HCT116 (cell line): ENCODE measurements around the gene PHTF1. TPM values are rescaled to one million over a fixed set of nuclear protein-coding genes. Genes with fewer than 3 reads are reported as not detected.

ENCODE experiments used
- ATAC-seq: fragments of 200-7000 bp; cut with Tn5 transposase; 2 replicates; pipeline ENCODE4 v1.9.1; 2020; ENCODE audit warnings: mild to moderate bottlenecking, moderate library complexity
- BruUV-seq: library from RNA; stranded (reverse); fragments of 400-500 nt; replicated peaks from 2 replicates; lab custom pipeline; 2021; lab: Mats Ljungman, UMichigan
- CTCF ChIA-PET: fragments of 300-600 bp; sonication (Branson Sonifier 250); formaldehyde crosslinking; loops from one replicate; lab custom pipeline; 2021; ENCODE audit warnings: antibody characterized with exemption; lab: Charles Lee
- POLR2A ChIA-PET: fragments of 300-600, 350-600 bp; sonication (Branson Sonifier 250); formaldehyde crosslinking; loops from one replicate; lab custom pipeline; 2021; ENCODE audit warnings: antibody characterized with exemption; lab: Charles Lee
- RAD21 ChIA-PET, 2 experiments: fragments of 300-600 bp; sonication (Branson Sonifier 250); formaldehyde crosslinking; loops; one replicate each; lab custom pipeline; 2023; ENCODE audit warnings: low total read pairs in 2 of 2; ENCODE audit not compliant: uncharacterized antibody in 2 of 2, unreplicated experiment in 2 of 2, low non-redundant PET in 1 of 2; lab: Charles Lee
- DNase-seq: peaks from one replicate; pipeline ENCODE4 v3.0.0-alpha.2; 2010; ENCODE audit warnings: low read depth, low spot score
- H2AFZ ChIP-seq: fragments of 200-600 bp; shearing (Covaris generic), sonication (generic); 2 replicates; pipeline ENCODE4 v1.6.1; 2017; ENCODE audit warnings: low read depth, mixed run types, mixed read lengths, antibody characterized with exemption, low read length; ENCODE audit not compliant: poor library complexity, severe bottlenecking
- H3K27ac ChIP-seq: 2 replicates; pipeline ENCODE4 v1.5.1; 2012; ENCODE audit warnings: low read depth, low read length
- H3K27me3 ChIP-seq: fragments of 200-600 bp; sonication (generic); 2 replicates; pipeline ENCODE4 v1.6.1; 2016; ENCODE audit warnings: mixed run types, low read length, mixed read lengths; ENCODE audit not compliant: insufficient read depth
- H3K36me3 ChIP-seq, 2 experiments: fragments of 200-500 bp in 1 of 2; fragments of 200-600 bp in 1 of 2; sonication (Bioruptor generic) in 1 of 2; sonication (generic) in 1 of 2; 2 replicates each; pipeline versions ENCODE4 v1.5.1 to v1.6.1; 2014 to 2016; ENCODE audit warnings: low read length in 2 of 2, inconsistent platforms in 1 of 2, mixed read lengths in 1 of 2, mixed run types in 1 of 2; ENCODE audit not compliant: insufficient read depth in 2 of 2, control insufficient read depth in 1 of 2
- H3K4me1 ChIP-seq, 2 experiments: fragments of 200-600 bp in 1 of 2; sonication (generic) in 1 of 2; 2 replicates each; pipeline versions ENCODE4 v1.5.1 to v1.6.1; 2012 to 2017; ENCODE audit warnings: low read length in 2 of 2, inconsistent platforms in 1 of 2, mild to moderate bottlenecking in 1 of 2, mixed read lengths in 1 of 2, mixed run types in 1 of 2, moderate library complexity in 1 of 2; ENCODE audit not compliant: insufficient read depth in 2 of 2, control insufficient read depth in 1 of 2
- H3K4me2 ChIP-seq: fragments of 200-600 bp; sonication (generic); 2 replicates; pipeline ENCODE4 v1.6.1; 2017; ENCODE audit warnings: mixed run types, low read length, mixed read lengths
- H3K4me3 ChIP-seq, 2 experiments: fragments of 200-600 bp in 1 of 2; sonication (generic) in 1 of 2; replicated peaks in 1 of 2; 2 replicates each; pipeline ENCODE4 v1.5.1; 2011 to 2016; ENCODE audit warnings: low read length in 2 of 2, control low read depth in 1 of 2, low read depth in 1 of 2, mild to moderate bottlenecking in 1 of 2, mixed read lengths in 1 of 2, mixed run types in 1 of 2
- H3K79me2 ChIP-seq: fragments of 200-600 bp; sonication (generic); 2 replicates; pipeline ENCODE4 v1.6.1; 2017; ENCODE audit warnings: mild to moderate bottlenecking, mixed run types, low read length, moderate library complexity, mixed read lengths; ENCODE audit not compliant: insufficient read depth
- H3K9ac ChIP-seq: fragments of 200-600 bp; sonication (generic); 2 replicates; pipeline ENCODE4 v1.6.1; 2016; ENCODE audit warnings: low read length, mixed read lengths
- H3K9me2 ChIP-seq: fragments of 200-600 bp; sonication (generic), shearing (Covaris generic); 2 replicates; pipeline ENCODE4 v1.6.1; 2017; ENCODE audit warnings: mixed run types, mild to moderate bottlenecking, moderate library complexity; ENCODE audit not compliant: insufficient read depth
- H3K9me3 ChIP-seq, 2 experiments: fragments of 200-500 bp in 1 of 2; fragments of 200-600 bp in 1 of 2; sonication (Bioruptor generic) in 1 of 2; sonication (generic) in 1 of 2; 2 replicates each; pipeline ENCODE4 v1.6.1; 2014 to 2017; ENCODE audit warnings: low read length in 2 of 2, mixed read lengths in 2 of 2, inconsistent platforms in 1 of 2, low read depth in 1 of 2, mild to moderate bottlenecking in 1 of 2, mixed run types in 1 of 2, moderate library complexity in 1 of 2; ENCODE audit not compliant: control insufficient read depth in 1 of 2, insufficient read depth in 1 of 2
- H4K20me1 ChIP-seq: fragments of 200-600 bp; sonication (generic), shearing (Covaris generic); 2 replicates; pipeline ENCODE4 v1.6.1; 2017; ENCODE audit warnings: mixed run types, mild to moderate bottlenecking, moderate library complexity; ENCODE audit not compliant: insufficient read depth
- EGR1 ChIP-seq: IDR thresholded peaks from 2 replicates; pipeline ENCODE4 v1.6.1; 2012; ENCODE audit warnings: low read depth
- JUND ChIP-seq: IDR thresholded peaks from 2 replicates; pipeline ENCODE4 v1.6.1; 2012
- POLR2AphosphoS5 ChIP-seq: IDR thresholded peaks from 2 replicates; pipeline ENCODE4 v1.6.1; 2011; ENCODE audit warnings: mild to moderate bottlenecking, low read depth, low read length, moderate library complexity
- YY1 ChIP-seq: IDR thresholded peaks from 2 replicates; pipeline ENCODE4 v1.6.1; 2011; ENCODE audit warnings: low read length, low read depth, moderate library complexity, mild to moderate bottlenecking; ENCODE audit not compliant: insufficient replicate concordance; ENCODE audit errors: extremely low read depth
- intact Hi-C: fragments of 100-400 bp; cut with micrococcal nuclease; formaldehyde crosslinking; loops from 2 replicates; pipeline ENCODE4 v1.10.0; 2022
- total RNA-seq: library from RNA; stranded (reverse); gene quantifications from one replicate; pipeline ENCODE4 v1.2.1, GENCODE V29; 2021; ENCODE audit not compliant: unreplicated experiment

The PHTF1 gene
- total RNA-seq, 1 experiment from 2014 or later = 11.4 TPM

- TF ChIP-seq EGR1 = no peak
- no peak for TF ChIP-seq JUND
- no peaks in the 10 kb centered on the region for H3K79me2 ChIP-seq
- intact Hi-C loops = no loop called here
- no peaks in the 10 kb centered on the region for H3K4me1 ChIP-seq
- no peak overlapping the region for H3K9ac ChIP-seq
- H3K9me2 ChIP-seq = no peaks in the 10 kb centered on the region
- no peak overlapping the region for H2AFZ ChIP-seq
- H3K9me3 ChIP-seq = peaks cover 9 to 11% of the 10 kb centered on the region in 2 experiments; a peak in 2 of 4 replicates
- ATAC-seq (no peak), DNase-seq (no peak)
- POLR2A ChIA-PET = no interaction called here
- CTCF ChIA-PET = no interaction called here
- peaks cover 0 to 4% of the 10 kb centered on the region in 2 experiments; a peak in 1 of 4 replicates for H3K36me3 ChIP-seq
- no peak overlapping the region for H3K4me3 ChIP-seq
- no peaks in the 10 kb centered on the region for H4K20me1 ChIP-seq
- no peak overlapping the region for H3K4me2 ChIP-seq
- H3K27ac ChIP-seq = no peak overlapping the region
- no TSS peak for BruUV-seq
- RAD21 ChIA-PET = interaction anchor here in 1 of 2 experiments (0.6 kb wide), 1 partner anchor 571 kb away, joined by 4 read pairs; no protein-coding TSS in a partner anchor
- no peaks in the 10 kb centered on the region for H3K27me3 ChIP-seq
Observed at GRCh38 chr1:113692342-113692741, 66.9 kb downstream of the PHTF1 start.

- no TSS peak for BruUV-seq
- no peak overlapping the region for H3K9ac ChIP-seq
- TF ChIP-seq EGR1 = no peak
- no peak for TF ChIP-seq POLR2AphosphoS5
- TF ChIP-seq YY1 = no peak
- TF ChIP-seq, all 23 proteins: peak for 0
- Histone ChIP-seq H3K79me2 (no peaks in the 10 kb centered on the region), H3K27ac (no peak overlapping the region), H2AFZ (no peak overlapping the region), H3K9me2 (no peaks in the 10 kb centered on the region), H3K27me3 (no peaks in the 10 kb centered on the region), H3K4me3 (no peak overlapping the region), H3K36me3 (peaks cover 0 to 4% of the 10 kb centered on the region in 2 experiments; a peak in 1 of 4 replicates), H3K9me3 (peaks cover 9 to 11% of the 10 kb centered on the region in 2 experiments; a peak in 2 of 4 replicates), H4K20me1 (no peaks in the 10 kb centered on the region), H3K4me2 (no peak overlapping the region), H3K4me1 (no peaks in the 10 kb centered on the region)
- ATAC-seq (no peak), DNase-seq (no peak)
- POLR2A ChIA-PET = no interaction called here
- intact Hi-C loops = no loop called here
- RAD21 ChIA-PET = no interaction called here
- CTCF ChIA-PET = interaction anchor here (0.6 kb wide), 1 partner anchor 472 kb away, joined by 3 read pairs; no protein-coding TSS in a partner anchor
Observed at GRCh38 chr1:113691184-113691583, 68.1 kb downstream of the PHTF1 start.
